Activated B cell treated with CpG ODN at 0.5 μM for 24 hours (primary cell): ENCODE data around the gene CPOX. TPM values are rescaled to one million over a fixed set of nuclear protein-coding genes. Genes with fewer than 3 reads are reported as not detected.

Experiments
- ATAC-seq: fragments of 200-7000 bp; cut with Tn5 transposase; one replicate; pipeline ENCODE4 v1.10.0; 2021; ENCODE audit warnings: low read depth, mild to moderate bottlenecking, moderate library complexity
- CTCF ChIA-PET: fragments of 350-600 bp; sonication (Branson Sonifier 250); formaldehyde crosslinking; loops from one replicate; lab custom pipeline; 2021; ENCODE audit warnings: antibody characterized with exemption; lab: Charles Lee
- POLR2A ChIA-PET: fragments of 350-600 bp; sonication (Branson Sonifier 250); formaldehyde crosslinking; loops from one replicate; lab custom pipeline; 2021; ENCODE audit warnings: antibody characterized with exemption; lab: Charles Lee
- DNase-seq: peaks from one replicate; pipeline ENCODE4 v3.0.0; 2022
- H3K27ac Mint-ChIP-seq: one replicate; pipeline ENCODE4 v1.8.0; 2020; ENCODE audit warnings: mixed read lengths
- H3K27me3 Mint-ChIP-seq: one replicate; pipeline ENCODE4 v1.8.0; 2021; ENCODE audit warnings: mixed read lengths
- H3K36me3 Mint-ChIP-seq: one replicate; pipeline ENCODE4 v1.8.0; 2021; ENCODE audit warnings: low read depth, mixed read lengths
- H3K4me1 Mint-ChIP-seq: one replicate; pipeline ENCODE4 v1.8.0; 2021; ENCODE audit warnings: mixed read lengths
- H3K4me3 Mint-ChIP-seq: one replicate; pipeline ENCODE4 v1.8.0; 2020; ENCODE audit warnings: mild to moderate bottlenecking, mixed read lengths
- H3K9me3 Mint-ChIP-seq: one replicate; pipeline ENCODE4 v1.8.0; 2020; ENCODE audit warnings: mixed read lengths
- intact Hi-C: fragments of 100-400 bp; cut with micrococcal nuclease; formaldehyde crosslinking; loops from one replicate; pipeline ENCODE4 v1.15.1; 2024
- total RNA-seq: library from RNA; stranded (reverse); gene quantifications from 2 replicates; pipeline ENCODE4 v1.2.3, GENCODE V29; 2022
- TF ChIP-seq, protein P1 (sequence below): fragments of 200-600 bp; IDR thresholded peaks from one replicate; pipeline ENCODE4 v1.8.0; 2022; ENCODE audit warnings: antibody characterized with exemption, mild to moderate bottlenecking

CPOX gene
- total RNA-seq, 1 donor from 2014 or later, result 17.5 TPM

DNA sequence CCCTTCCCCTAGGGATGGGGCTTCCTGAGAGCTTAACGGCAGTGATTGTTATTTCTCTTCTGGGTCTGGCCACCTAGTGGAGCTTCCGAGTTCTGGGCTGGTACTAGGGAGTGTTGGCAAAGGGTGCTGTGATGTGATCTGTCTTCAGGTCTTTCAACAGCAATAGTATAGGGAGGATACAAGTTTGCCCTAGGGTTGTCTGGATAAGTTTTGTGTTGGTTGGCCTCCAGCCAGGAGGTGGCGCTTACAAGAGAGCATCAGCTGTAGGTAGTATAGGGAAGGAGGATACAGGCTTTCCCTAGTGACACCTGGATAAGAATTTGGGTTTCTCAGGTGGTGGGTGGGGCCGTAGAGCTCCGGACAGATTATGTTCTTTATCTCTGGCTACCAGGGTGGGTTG is 19.2 kb upstream of the CPOX start:
- Mint-ChIP-seq H3K27ac (no peak overlapping the region), H3K27me3 (peaks cover 14% of the 10 kb centered on the region), H3K4me3 (no peak overlapping the region), H3K9me3 (peaks cover 10% of the 10 kb centered on the region), H3K4me1 (no peaks in the 10 kb centered on the region), H3K36me3 (no peaks in the 10 kb centered on the region)
- CTCF ChIA-PET, result no interaction called here
- POLR2A ChIA-PET, result no interaction called here
- DNase-seq (no peak), ATAC-seq (no peak)
- intact Hi-C loops, result no loop called here
- TF ChIP-seq, protein P1, sequence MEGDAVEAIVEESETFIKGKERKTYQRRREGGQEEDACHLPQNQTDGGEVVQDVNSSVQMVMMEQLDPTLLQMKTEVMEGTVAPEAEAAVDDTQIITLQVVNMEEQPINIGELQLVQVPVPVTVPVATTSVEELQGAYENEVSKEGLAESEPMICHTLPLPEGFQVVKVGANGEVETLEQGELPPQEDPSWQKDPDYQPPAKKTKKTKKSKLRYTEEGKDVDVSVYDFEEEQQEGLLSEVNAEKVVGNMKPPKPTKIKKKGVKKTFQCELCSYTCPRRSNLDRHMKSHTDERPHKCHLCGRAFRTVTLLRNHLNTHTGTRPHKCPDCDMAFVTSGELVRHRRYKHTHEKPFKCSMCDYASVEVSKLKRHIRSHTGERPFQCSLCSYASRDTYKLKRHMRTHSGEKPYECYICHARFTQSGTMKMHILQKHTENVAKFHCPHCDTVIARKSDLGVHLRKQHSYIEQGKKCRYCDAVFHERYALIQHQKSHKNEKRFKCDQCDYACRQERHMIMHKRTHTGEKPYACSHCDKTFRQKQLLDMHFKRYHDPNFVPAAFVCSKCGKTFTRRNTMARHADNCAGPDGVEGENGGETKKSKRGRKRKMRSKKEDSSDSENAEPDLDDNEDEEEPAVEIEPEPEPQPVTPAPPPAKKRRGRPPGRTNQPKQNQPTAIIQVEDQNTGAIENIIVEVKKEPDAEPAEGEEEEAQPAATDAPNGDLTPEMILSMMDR, result no peak

DNA sequence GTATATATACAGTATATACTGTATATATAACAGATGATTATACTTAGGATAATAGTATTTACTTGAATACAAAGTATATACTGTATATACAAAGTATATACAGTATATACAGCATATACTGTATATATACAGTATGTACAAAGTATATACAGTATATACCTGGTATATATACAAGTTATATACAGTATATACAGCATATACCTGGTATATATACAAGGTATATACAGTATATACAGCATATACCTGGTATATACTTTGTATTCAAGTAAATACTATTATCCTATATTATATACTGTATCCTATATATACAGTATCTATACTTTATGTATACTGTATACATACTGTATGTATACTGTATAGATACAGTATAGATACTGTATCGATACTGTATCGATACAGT is 14.6 kb upstream of the CPOX start:
- H3K9me3 Mint-ChIP-seq, result peaks cover 13% of the 10 kb centered on the region
- ChIA-PET CTCF (no interaction called here), POLR2A (no interaction called here)
- H3K4me1 Mint-ChIP-seq, result no peaks in the 10 kb centered on the region
- H3K36me3 Mint-ChIP-seq, result no peaks in the 10 kb centered on the region
- DNase-seq, result no peak
- H3K4me3 Mint-ChIP-seq, result no peak overlapping the region
- TF ChIP-seq, protein P1, result no peak
- ATAC-seq, result no peak
- H3K27me3 Mint-ChIP-seq, result peaks cover 19% of the 10 kb centered on the region
- intact Hi-C loops, result no loop called here
- no peak overlapping the region for H3K27ac Mint-ChIP-seq

DNA sequence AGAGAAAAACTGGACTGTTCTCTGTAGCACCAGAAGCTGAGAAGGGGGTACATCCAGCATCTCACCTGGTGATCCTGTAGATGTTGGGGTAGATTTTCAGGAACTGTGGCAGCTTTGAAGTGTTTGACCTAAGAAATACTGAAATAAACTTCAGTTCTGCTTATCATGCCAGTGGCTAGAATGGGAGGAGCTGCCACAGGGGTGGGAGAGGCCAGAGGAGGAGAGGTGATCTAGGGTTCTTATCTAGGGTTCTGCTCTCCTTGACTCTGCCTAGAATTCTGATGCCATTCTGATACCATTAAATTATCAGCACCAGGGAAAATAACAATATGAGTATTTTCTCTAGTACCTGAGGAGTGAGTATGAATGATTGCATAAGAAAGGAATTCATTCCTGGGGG is 10.2 kb upstream of the CPOX start:
- Mint-ChIP-seq H3K9me3 (peaks cover 2% of the 10 kb centered on the region), H3K36me3 (no peaks in the 10 kb centered on the region), H3K4me3 (no peak overlapping the region), H3K4me1 (no peaks in the 10 kb centered on the region), H3K27me3 (peaks cover 9% of the 10 kb centered on the region), H3K27ac (no peak overlapping the region)
- ChIA-PET POLR2A (no interaction called here), CTCF (interaction anchor here (2.4 to 2.6 kb wide), 2 partner anchors 10 to 210 kb away, joined by 9 to 17 read pairs; partner anchors contain the start of gene CPOX)
- ATAC-seq (no peak), DNase-seq (no peak)
- TF ChIP-seq, protein P1, result no peak
- intact Hi-C loops, result loop anchor here (5.0 kb wide), 1 partner anchor 54 kb away; no protein-coding TSS in a partner anchor

DNA sequence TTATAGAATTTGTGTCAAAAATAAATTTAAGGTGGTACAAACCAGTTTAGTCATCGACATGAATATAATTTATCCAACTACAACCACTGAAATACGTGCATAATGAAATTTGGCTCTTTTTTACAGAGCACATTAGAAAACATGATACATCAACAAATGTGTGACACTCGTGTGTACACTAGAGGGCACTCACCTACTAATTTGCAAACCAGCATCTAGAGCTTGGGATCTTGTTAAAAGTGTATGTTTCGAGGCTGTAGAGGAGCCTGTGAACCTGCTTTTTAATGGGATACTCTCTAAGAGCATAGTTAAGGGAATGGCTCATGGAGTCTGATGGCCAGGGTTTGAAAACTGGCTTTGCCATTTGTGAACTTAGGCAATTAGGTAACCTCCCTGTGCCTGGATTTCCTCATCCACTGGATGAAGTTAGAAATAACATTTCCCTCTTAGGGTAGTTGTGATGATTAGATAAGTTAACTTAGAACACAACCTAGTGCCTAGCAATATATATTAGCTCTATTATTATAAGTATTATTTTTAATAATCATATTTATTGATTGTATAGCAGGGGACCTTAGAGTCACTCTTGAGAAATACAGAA is 8.8 kb upstream of the CPOX start:
- Mint-ChIP-seq H3K4me3 (no peak overlapping the region), H3K27me3 (peaks cover 9% of the 10 kb centered on the region), H3K27ac (no peak overlapping the region), H3K4me1 (peaks cover under 1% of the 10 kb centered on the region), H3K9me3 (peaks cover 2% of the 10 kb centered on the region), H3K36me3 (no peaks in the 10 kb centered on the region)
- ATAC-seq, result peak; percentile 40
- TF ChIP-seq, protein P1, result peak; percentile 22
- DNase-seq, result no peak
- CTCF ChIA-PET, result interaction anchor here (1.0 to 2.6 kb wide), 4 partner anchors 9 to 215 kb away, joined by 3 to 17 read pairs (median 8); partner anchors contain the start of gene CPOX
- intact Hi-C loops, result loop anchor here (1.0 to 5.0 kb wide), 2 partner anchors 55 to 210 kb away; no protein-coding TSS in a partner anchor
- POLR2A ChIA-PET, result interaction anchor here (0.7 to 1.0 kb wide), 2 partner anchors 9 to 838 kb away, joined by 3 to 4 read pairs; partner anchors contain the start of genes ARL6 and CPOX

DNA sequence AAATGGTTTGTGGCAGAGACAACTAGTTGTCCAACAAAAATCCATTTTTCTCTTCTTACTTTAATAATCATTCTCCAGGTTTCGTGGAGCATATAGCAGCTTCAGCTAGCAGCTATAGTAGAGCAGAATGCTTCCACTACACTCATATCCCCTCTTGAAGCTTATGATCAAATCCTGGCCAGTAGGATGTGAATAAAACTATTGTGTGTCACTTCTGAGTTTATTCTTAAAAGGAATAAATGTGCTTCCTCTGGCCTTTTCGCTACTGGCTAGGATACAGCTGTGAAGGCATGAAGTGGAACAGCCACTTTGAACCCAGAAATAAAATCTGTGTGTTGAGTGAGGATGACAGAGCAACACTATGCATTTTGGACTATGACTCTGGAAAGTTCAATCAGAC is 7.8 kb upstream of the CPOX start:
- ChIA-PET CTCF (interaction anchor here (0.9 to 2.6 kb wide), 5 partner anchors 8 to 212 kb away, joined by 3 to 17 read pairs (median 3); partner anchors contain the start of gene CPOX), POLR2A (no interaction called here)
- H3K27ac Mint-ChIP-seq, result no peak overlapping the region
- peaks cover 7% of the 10 kb centered on the region for H3K27me3 Mint-ChIP-seq
- TF ChIP-seq, protein P1, result no peak
- ATAC-seq (no peak), DNase-seq (no peak)
- intact Hi-C loops, result loop anchor here (5.0 kb wide), 1 partner anchor 56 kb away; no protein-coding TSS in a partner anchor
- H3K36me3 Mint-ChIP-seq, result no peaks in the 10 kb centered on the region
- H3K4me1 Mint-ChIP-seq, result peaks cover 6% of the 10 kb centered on the region
- peaks cover 2% of the 10 kb centered on the region for H3K9me3 Mint-ChIP-seq
- no peak overlapping the region for H3K4me3 Mint-ChIP-seq
